GM23338 (cell line): ENCODE measurements around the gene MAP4K4. TPM values are rescaled to one million over a fixed set of nuclear protein-coding genes. Genes with fewer than 3 reads are reported as not detected.

Experiments
- ATAC-seq: fragments of 200-7000 bp; cut with Tn5 transposase; 3 replicates; pipeline ENCODE4 v1.9.1; 2020
- DNase-seq: peaks from one replicate; pipeline ENCODE4 v3.0.0-alpha.2; 2015; ENCODE audit warnings: low spot score
- H2AFZ ChIP-seq: fragments of 200-600 bp; sonication (generic); 2 replicates; pipeline ENCODE4 v1.8.0; 2016; ENCODE audit warnings: antibody characterized with exemption, mild to moderate bottlenecking, moderate library complexity
- H3F3A ChIP-seq: fragments of 200-600 bp; sonication (generic); replicated peaks from 2 replicates; pipeline ENCODE4 v1.8.0; 2017; ENCODE audit warnings: antibody characterized with exemption, mixed run types, low read depth
- H3K27ac ChIP-seq: fragments of 200-600 bp; sonication (generic); 2 replicates; pipeline ENCODE4 v1.6.1; 2016; ENCODE audit warnings: low read depth
- H3K27me3 ChIP-seq: fragments of 200-600 bp; sonication (generic); 2 replicates; pipeline ENCODE4 v1.8.0; 2016; ENCODE audit warnings: mild to moderate bottlenecking, mixed run types, moderate library complexity; ENCODE audit not compliant: insufficient read depth
- H3K36me3 ChIP-seq: fragments of 200-600 bp; sonication (generic); 2 replicates; pipeline ENCODE4 v1.8.0; 2016; ENCODE audit warnings: mild to moderate bottlenecking; ENCODE audit not compliant: insufficient read depth
- H3K4me1 ChIP-seq: fragments of 200-600 bp; sonication (generic); 2 replicates; pipeline ENCODE4 v1.8.0; 2016; ENCODE audit warnings: mild to moderate bottlenecking, moderate library complexity; ENCODE audit not compliant: insufficient read depth
- H3K4me2 ChIP-seq: fragments of 200-600 bp; sonication (generic); 2 replicates; pipeline ENCODE4 v1.7.1; 2017; ENCODE audit warnings: mixed run types
- H3K4me3 ChIP-seq: fragments of 200-600 bp; sonication (generic); 2 replicates; pipeline ENCODE4 v1.6.1; 2016; ENCODE audit warnings: mixed run types
- H3K79me2 ChIP-seq: fragments of 200-600 bp; sonication (generic); replicated peaks from 2 replicates; pipeline ENCODE4 v1.8.0; 2017; ENCODE audit warnings: mild to moderate bottlenecking; ENCODE audit not compliant: insufficient read depth
- H3K9me2 ChIP-seq: fragments of 200-600 bp; sonication (generic); 2 replicates; pipeline ENCODE4 v1.8.0; 2017; ENCODE audit not compliant: insufficient read depth
- H4K20me1 ChIP-seq: fragments of 200-600 bp; sonication (generic); replicated peaks from 2 replicates; pipeline ENCODE4 v1.8.0; 2017; ENCODE audit warnings: mild to moderate bottlenecking; ENCODE audit not compliant: insufficient read depth
- H3K27ac Mint-ChIP-seq: 2 replicates; pipeline ENCODE4 v1.8.0; 2020; ENCODE audit warnings: inconsistent platforms, mild to moderate bottlenecking, moderate library complexity, mixed read lengths
- H3K27me3 Mint-ChIP-seq: 3 replicates; pipeline ENCODE4 v1.8.0; 2022; ENCODE audit warnings: low read depth, mild to moderate bottlenecking, moderate library complexity, mixed read lengths, inconsistent platforms; ENCODE audit not compliant: insufficient read depth, poor library complexity
- H3K36me3 Mint-ChIP-seq: 3 replicates; pipeline ENCODE4 v1.8.0; 2021; ENCODE audit warnings: low read depth, mild to moderate bottlenecking, inconsistent platforms, moderate library complexity, mixed read lengths
- H3K4me1 Mint-ChIP-seq: 3 replicates; pipeline ENCODE4 v1.8.0; 2020; ENCODE audit warnings: mild to moderate bottlenecking, inconsistent platforms, mixed read lengths
- H3K4me3 Mint-ChIP-seq: 3 replicates; pipeline ENCODE4 v1.8.0; 2021; ENCODE audit warnings: moderate library complexity, mild to moderate bottlenecking, inconsistent platforms, mixed read lengths
- H3K9me3 Mint-ChIP-seq: 3 replicates; pipeline ENCODE4 v1.8.0; 2020; ENCODE audit warnings: moderate library complexity, mild to moderate bottlenecking, inconsistent platforms, mixed read lengths
- CREB1 ChIP-seq: fragments of 250-450 bp; sonication (Bioruptor Pico); IDR thresholded peaks from 2 replicates; pipeline ENCODE4 v1.5.0; 2020; ENCODE audit warnings: low read depth, mild to moderate bottlenecking, moderate library complexity
- CTCF ChIP-seq, 2 experiments: fragments of 200-600 bp in 1 of 2; sonication (generic) in 1 of 2; conservative IDR thresholded peaks; 2 replicates each; pipeline versions ENCODE4 v1.5.1 to v1.6.1; 2016 to 2017; ENCODE audit warnings: antibody characterized with exemption in 2 of 2, low read depth in 2 of 2, mild to moderate bottlenecking in 2 of 2, moderate library complexity in 1 of 2
- ETS1 ChIP-seq: IDR thresholded peaks from 2 replicates; pipeline ENCODE4 v1.6.1; 2016; ENCODE audit warnings: antibody characterized with exemption
- EZH2 ChIP-seq: fragments of 200-600 bp; sonication (generic); IDR thresholded peaks from one replicate; pipeline ENCODE4 v1.8.0; 2017; ENCODE audit warnings: antibody characterized with exemption, mild to moderate bottlenecking, low read depth; ENCODE audit not compliant: unreplicated experiment
- EZH2phosphoT487 ChIP-seq: fragments of 200-600 bp; sonication (generic); IDR thresholded peaks from one replicate; pipeline ENCODE4 v1.8.1; 2018; ENCODE audit warnings: antibody characterized with exemption; ENCODE audit not compliant: unreplicated experiment
- JUNB ChIP-seq: IDR thresholded peaks from one replicate; pipeline ENCODE4 v1.6.1; 2016; ENCODE audit warnings: antibody characterized with exemption; ENCODE audit not compliant: unreplicated experiment
- NANOG ChIP-seq: IDR thresholded peaks from 2 replicates; pipeline ENCODE4 v1.6.1; 2016; ENCODE audit warnings: antibody characterized with exemption, borderline replicate concordance
- POLR2AphosphoS5 ChIP-seq: IDR thresholded peaks from 2 replicates; pipeline ENCODE4 v1.6.1; 2016; ENCODE audit warnings: antibody characterized with exemption, low read depth
- REST ChIP-seq: IDR thresholded peaks from one replicate; pipeline ENCODE4 v1.6.1; 2018; ENCODE audit warnings: antibody characterized with exemption; ENCODE audit not compliant: unreplicated experiment
- STAT1 ChIP-seq: IDR thresholded peaks from one replicate; pipeline ENCODE4 v1.6.1; 2016; ENCODE audit warnings: antibody characterized with exemption; ENCODE audit not compliant: unreplicated experiment
- ZNF331 ChIP-seq: fragments of 250-450 bp; sonication (Bioruptor Pico); IDR thresholded peaks from 2 replicates; pipeline ENCODE4 v1.5.0; 2020; ENCODE audit warnings: low read depth, mild to moderate bottlenecking, moderate library complexity
- ZNF462 ChIP-seq: fragments of 250-450 bp; sonication (Bioruptor Pico); IDR thresholded peaks from 2 replicates; pipeline ENCODE4 v1.5.0; 2020; ENCODE audit warnings: mild to moderate bottlenecking, moderate library complexity
- polyA plus RNA-seq: library from polyadenylated mRNA; unstranded; fragments of >200 nt; fragmentation: Nextera tagmentation; extraction: Ambion mirVana; gene quantifications from 2 replicates; pipeline ENCODE4 v1.2.1, GENCODE V29; 2016
- total RNA-seq: library from RNA; depleted of rRNA; stranded (reverse); fragments of >200 nt; shearing (Covaris generic); gene quantifications from 2 replicates; pipeline ENCODE4 v1.2.3, GENCODE V29; 2014

Gene MAP4K4
- total and polyA plus RNA-seq, 2 experiments from 2014 or later = 34.6 to 99.2 TPM

GRCh38 chr2:101921319-101921952 lies 223.9 kb downstream of the MAP4K4 start:
- H3K4me1 ChIP-seq = no peaks in the 10 kb centered on the region
- no peaks in the 10 kb centered on the region for H3K9me2 ChIP-seq
- no peak overlapping the region for H3K4me3 Mint-ChIP-seq
- H4K20me1 ChIP-seq = no peaks in the 10 kb centered on the region
- no peak for DNase-seq
- H3K27me3 ChIP-seq = no peaks in the 10 kb centered on the region
- H3K4me3 ChIP-seq = no peak overlapping the region
- H3K79me2 ChIP-seq = no peaks in the 10 kb centered on the region
- peaks cover 41% of the 10 kb centered on the region for H3K9me3 Mint-ChIP-seq
- peaks cover 4% of the 10 kb centered on the region; the same call in 1 of the 2 replicates for H3K36me3 ChIP-seq
- peaks cover 3% of the 10 kb centered on the region for H3K27me3 Mint-ChIP-seq
- H3F3A ChIP-seq = no peaks in the 10 kb centered on the region
- no peak overlapping the region for H3K4me2 ChIP-seq
- no peak overlapping the region for H3K27ac ChIP-seq
- no peak for ATAC-seq
- no peak overlapping the region for H2AFZ ChIP-seq
- no peak for TF ChIP-seq ETS1
- no peak for TF ChIP-seq CREB1 (CRISPR knock-in tag)
- no peak for TF ChIP-seq POLR2AphosphoS5
- no peak for TF ChIP-seq REST
- no peak for TF ChIP-seq ZNF462 (CRISPR knock-in tag)
- TF ChIP-seq EZH2 = no peak
- TF ChIP-seq ZNF331 = no peak
- TF ChIP-seq NANOG = no peak
- TF ChIP-seq JUNB = no peak
- TF ChIP-seq CTCF (conservative IDR thresholded peaks at IDR 0.05; ENCODE audit: low read depth in 2 of 2) = no peak
- TF ChIP-seq EZH2phosphoT487 = no peak
- TF ChIP-seq STAT1 = no peak
- no peaks in the 10 kb centered on the region for H3K4me1 Mint-ChIP-seq
- no peak overlapping the region for H3K27ac Mint-ChIP-seq
- peaks cover 19% of the 10 kb centered on the region for H3K36me3 Mint-ChIP-seq
